ENCODE measurements around the gene EDN3.
"Not testable (repeated sequence)": the region's sequence is repeated elsewhere in the genome, so short reads cannot be mapped to it uniquely, and the experiment has no call there.

The EDN3 gene

DNA sequence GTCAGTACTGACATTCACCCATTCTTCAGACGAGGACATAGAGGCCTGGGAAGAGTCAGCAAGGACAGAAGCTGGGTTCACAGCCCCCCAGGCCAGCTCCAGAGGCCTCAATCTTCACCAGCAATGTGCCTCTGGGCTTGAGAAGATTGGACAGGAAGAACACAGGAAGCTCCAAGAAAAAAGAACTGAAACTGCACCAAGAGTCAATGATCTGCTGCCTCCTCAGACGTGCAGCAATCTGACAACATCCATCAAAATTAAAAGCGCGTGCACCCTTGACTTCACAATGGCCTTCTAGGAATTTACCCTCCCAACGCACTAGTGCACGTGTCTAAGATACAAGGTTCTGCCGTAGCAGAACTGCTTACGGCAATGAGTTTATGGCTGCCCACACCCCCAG, 38.0 kb downstream of the EDN3 start:
- not testable (repeated sequence) for DNase-seq

DNA sequence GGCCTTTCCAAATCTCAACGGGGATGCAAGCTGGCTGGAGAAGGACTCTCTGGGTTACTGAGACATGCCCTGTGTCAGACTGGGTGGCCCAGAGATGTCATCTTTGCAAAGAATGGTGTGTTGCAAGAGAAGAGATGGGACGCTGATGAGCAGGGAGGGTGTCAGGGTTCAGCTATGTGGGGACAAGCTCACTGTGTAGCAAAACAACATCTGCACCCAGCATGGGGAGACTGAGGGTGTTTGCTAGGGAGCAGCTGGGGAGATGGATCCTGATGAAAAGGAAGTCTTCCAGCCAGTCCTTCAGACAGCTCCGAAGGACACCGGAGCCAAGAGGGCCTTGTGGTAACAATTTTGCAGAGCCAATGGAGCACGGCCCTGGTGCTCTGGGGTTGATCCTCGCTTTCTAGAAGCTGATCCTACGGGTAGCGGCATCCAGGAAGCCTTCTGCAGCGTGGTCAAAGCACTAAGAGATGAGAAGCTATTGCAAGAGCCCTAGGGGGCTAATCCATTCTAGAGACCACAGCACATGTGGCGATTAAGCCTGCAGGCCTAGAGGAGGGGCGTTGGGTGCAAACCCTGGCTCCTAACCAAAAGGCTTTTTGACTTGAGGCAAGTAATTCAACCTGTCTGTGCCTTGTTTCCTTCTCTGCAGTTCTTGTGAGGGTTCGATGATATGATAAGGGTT, 39.9 kb downstream of the EDN3 start:
- no peak for DNase-seq

- not testable (repeated sequence) for DNase-seq
Measured at GRCh38 chr20:59341285-59342022, 41.0 kb downstream of the EDN3 start.

- no peak for DNase-seq
Measured at GRCh38 chr20:59342023-59342957, 41.9 kb downstream of the EDN3 start.

GRCh38 chr20:59346061-59346460, 45.6 kb downstream of the EDN3 start:
- DNase-seq, result no peak

DNA sequence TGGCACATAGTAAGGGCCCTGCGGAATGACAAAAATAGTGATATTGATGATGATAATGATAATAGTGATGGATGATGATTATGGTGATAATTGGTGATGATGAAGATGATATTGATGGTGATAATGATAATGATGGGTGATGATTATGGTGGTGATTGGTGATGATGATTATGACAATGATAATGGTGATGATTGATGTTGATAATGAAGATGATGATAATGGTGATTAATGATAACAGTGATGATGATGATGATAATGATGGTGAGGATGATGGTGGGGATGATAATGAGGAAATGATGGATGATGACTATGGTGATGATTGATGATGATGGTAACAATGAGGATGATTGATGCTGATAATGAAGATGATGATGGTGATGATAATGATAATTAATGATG, 48.9 kb downstream of the EDN3 start:
- no peak for DNase-seq

DNA sequence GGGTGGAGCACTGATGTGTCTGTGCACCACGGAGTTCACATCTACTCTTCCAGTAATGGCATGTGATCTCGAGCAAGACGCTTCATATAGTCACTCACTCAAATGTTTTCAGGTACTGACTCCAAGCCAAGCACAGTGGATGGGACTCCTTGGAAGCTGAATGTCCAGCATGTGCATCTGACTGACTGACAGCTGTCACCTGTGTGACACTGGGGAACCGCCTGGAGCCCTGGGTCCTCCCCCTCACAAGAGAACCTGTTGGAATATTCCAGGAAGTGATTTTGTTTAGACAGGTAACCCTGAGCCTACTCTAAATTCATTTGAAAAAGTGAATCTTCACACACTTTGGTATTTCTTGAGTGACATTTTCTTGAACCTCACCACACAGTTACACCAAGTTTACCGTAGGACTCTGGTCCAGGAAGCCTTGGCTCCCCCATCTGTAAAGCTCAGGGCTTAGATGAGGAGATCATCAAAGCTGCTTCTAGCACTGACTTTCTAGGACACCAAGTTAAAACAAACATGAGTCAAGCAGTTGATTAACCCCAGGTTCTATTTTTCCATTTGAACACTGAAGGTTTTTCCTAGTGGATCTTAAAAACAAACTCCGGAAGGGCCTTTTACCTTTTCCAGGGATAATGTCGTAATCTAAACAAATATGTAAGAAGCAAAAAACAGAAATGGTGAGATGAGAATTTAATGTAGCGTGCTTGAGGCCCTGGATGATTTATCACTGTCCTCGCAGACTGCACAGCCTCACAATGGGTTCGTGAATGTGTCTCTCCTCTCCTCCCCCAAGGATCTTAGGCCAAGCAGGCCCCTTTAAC, 50.1 kb downstream of the EDN3 start:
- no peak for DNase-seq

DNA sequence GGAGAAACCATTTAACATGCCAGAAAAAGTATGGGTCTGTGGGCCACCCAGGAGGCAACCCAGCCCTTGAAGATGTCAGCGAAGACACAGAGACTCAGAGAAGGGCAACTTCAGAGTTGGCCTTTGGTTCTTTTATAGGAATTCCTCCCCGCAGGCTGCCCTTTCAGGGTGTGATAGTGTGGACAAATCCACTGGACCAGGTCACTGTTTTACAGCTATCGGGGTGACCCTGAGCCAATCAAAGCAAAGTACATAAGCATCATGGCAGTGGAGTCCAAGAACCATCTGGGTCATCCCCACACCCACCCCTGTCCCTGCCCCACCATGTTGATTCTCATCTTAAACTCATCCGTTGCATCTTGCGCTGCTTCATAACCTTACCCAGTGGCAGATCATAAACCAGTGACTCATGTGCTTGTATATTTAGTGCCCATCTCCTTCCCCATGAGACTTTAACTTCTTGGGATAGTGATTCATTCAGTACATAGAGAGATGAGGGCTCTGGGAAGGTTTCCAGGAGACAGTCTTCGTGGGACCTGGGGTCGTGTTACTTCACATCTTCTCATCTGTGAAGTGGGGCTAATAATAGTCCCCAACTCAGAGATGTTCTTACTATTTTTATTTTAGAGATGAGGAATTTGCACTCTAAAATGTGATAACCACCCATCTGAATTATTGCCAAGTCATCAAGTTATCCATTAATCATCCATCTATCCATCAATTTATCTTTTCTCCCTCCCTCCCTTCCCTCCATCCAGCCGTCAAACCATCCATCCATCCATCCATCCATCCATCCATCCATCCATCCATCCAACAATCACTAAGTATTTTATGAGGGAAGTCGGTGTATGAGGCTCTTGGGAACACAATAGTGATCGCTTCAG, 51.0 kb downstream of the EDN3 start:
- no peak for DNase-seq

DNA sequence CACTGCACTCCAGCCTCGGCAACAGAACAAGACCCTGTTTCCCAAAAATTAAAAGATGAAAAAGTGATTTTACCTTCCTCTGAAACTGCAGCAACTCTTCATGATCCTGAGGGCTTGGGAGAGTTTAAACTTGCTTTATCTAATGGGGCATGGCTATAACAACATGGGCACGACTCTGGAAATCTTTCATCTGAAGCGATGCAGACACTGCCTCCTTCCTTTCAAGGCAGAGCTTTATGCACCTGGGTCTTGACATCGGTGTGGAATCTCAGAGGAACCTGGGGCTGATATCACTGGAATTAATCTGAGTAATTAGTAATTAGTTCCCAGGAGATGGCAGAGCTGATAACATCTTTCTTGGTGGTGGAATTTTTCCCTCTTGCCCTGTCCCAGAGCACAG, 52.1 kb downstream of the EDN3 start:
- DNase-seq, result no peak

DNA sequence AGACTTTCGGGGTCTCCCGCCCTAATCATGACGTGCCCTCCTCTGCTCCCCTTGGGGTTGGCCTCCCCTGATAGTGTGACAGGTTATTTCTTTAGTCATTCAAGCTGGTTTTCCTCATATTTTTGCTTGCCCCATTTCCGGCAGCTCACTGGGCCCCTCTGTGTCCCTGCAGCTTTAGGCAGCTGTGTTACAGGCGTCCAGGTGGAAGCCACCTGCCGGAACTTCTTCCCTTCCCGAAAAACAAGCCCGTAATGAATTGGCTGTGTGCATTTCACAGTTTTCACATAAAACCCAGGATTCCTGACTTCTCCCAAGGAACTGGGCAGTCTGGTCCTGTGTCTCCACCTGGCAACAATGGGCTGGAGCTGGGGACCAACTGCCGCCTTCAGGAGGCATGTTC, 52.6 kb downstream of the EDN3 start:
- no peak for DNase-seq

GRCh38 chr20:59354460-59354859, 54.0 kb downstream of the EDN3 start:
- DNase-seq, result no peak

DNA sequence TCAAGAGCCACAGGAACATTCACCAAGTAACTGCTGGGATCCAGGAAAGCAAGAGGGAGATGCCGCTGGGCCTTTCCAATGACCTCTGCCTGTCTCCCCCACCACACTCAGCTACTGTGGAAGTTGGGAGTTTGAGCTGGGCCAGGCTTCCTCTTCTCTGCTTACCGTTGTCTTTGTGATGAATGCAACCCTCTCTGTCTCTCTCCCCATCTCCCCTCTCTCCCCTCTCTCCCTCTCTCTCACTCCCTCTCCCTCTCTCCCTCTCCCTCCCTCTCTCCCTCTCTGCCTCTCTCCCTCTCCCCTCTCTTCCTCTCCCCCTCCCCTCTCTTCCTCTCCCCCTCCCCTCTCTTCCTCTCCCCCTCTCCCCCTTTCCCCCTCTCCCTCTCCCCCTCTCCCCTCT, 54.8 kb downstream of the EDN3 start:
- DNase-seq, result no peak

- no peak for DNase-seq
Measured at GRCh38 chr20:59356662-59357165, 56.3 kb downstream of the EDN3 start.

GRCh38 chr20:59358793-59359192, 58.4 kb downstream of the EDN3 start:
- not testable (repeated sequence) for DNase-seq

GRCh38 chr20:59359906-59360725, 59.7 kb downstream of the EDN3 start:
- DNase-seq, result no peak

GRCh38 chr20:59360934-59361333, 60.5 kb downstream of the EDN3 start:
- no peak for DNase-seq

DNA sequence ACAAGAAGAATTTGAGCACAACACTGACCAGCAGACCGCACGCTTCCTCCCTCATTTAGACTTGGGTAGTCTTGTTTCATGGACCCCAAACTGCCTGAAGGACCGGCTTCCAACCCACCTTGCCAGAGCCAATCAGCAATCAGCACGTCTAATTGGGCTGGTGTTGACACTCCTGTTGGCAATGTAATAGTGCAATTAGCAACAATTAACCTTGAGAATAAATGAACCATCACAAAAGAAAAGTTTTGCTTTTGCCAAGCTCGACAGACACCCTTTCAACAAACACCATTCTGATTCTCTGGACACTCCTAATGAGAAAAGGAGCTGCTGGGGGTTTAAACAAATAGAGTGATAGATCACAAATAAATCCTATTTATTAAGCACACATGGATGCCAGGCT, 61.0 kb downstream of the EDN3 start:
- no peak for DNase-seq

DNA sequence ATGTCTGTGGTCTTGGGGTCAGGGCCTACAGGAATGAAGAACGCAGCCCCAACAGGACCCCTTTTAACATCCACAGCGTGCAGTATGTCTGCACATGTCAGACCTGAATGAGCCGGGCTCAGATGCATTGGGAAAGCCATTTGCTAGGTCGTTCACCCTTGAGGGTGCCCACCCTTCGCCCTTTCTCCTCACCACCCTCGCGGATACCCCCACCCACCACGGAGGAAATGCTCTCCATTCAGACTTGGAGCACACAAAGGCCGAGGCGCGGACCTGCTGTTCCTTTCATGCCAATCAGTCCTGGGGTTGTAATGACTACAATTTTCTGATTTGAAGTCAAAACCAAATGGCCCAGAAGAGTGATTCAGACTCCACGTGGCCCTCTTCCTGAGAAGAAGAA, 62.7 kb downstream of the EDN3 start:
- DNase-seq, result no peak

GRCh38 chr20:59364611-59365010, 64.2 kb downstream of the EDN3 start:
- DNase-seq, result no peak

GRCh38 chr20:59365611-59366285, 65.3 kb downstream of the EDN3 start:
- DNase-seq, result no peak

Measured in activated T-cell treated with anti-CD3 and anti-CD28 coated beads, Interleukin-2, amount 50 U/mL, for 48 hours (primary cell).